Heart left ventricle (tissue), 16 donors: ENCODE measurements around the gene MYO3A. TPM values are rescaled to one million over a fixed set of nuclear protein-coding genes. Genes with fewer than 3 reads are reported as not detected.

Experiments
- ATAC-seq, 4 donors: fragments of 200-7000 bp; cut with Tn5 transposase; one replicate each; pipeline ENCODE4 v1.9.1; 2020 to 2022; ENCODE audit warnings: moderate library complexity in 4 of 4, mild to moderate bottlenecking in 3 of 4, moderate number of reproducible peaks in 1 of 4
- DNase-seq, 5 donors: peaks; one replicate each; pipeline ENCODE4 v3.0.0-alpha.2; 2020
- H3K27ac ChIP-seq, 12 donors: fragments of 200-600 bp; sonication (generic) in 4 of 12; one replicate each; pipeline versions ENCODE4 v1.5.0 to v1.8.0; 2016 to 2022; ENCODE audit warnings: mild to moderate bottlenecking in 2 of 12
- H3K27me3 ChIP-seq, 9 donors: fragments of 200-600 bp; sonication (generic) in 2 of 9; one replicate each; pipeline versions ENCODE4 v1.5.1 to v1.8.0; 2016 to 2022; ENCODE audit warnings: mild to moderate bottlenecking in 3 of 9
- H3K36me3 ChIP-seq, 9 donors: fragments of 200-600 bp; sonication (generic) in 2 of 9; one replicate each; pipeline versions ENCODE4 v1.5.0 to v1.8.0; 2018 to 2022; ENCODE audit warnings: mild to moderate bottlenecking in 2 of 9
- H3K4me1 ChIP-seq, 12 donors: fragments of 200-600 bp; sonication (generic) in 4 of 12; one replicate each; pipeline versions ENCODE4 v1.5.0 to v1.8.0; 2016 to 2022; ENCODE audit warnings: mild to moderate bottlenecking in 3 of 12
- H3K4me3 ChIP-seq, 12 donors: fragments of 200-600 bp; sonication (generic) in 4 of 12; one replicate each; pipeline versions ENCODE4 v1.5.0 to v1.8.0; 2017 to 2022; ENCODE audit warnings: mild to moderate bottlenecking in 9 of 12, moderate library complexity in 4 of 12
- H3K9me3 ChIP-seq, 12 donors: fragments of 200-600 bp; sonication (generic) in 4 of 12; one replicate each; pipeline versions ENCODE4 v1.5.0 to v1.8.0; 2016 to 2022; ENCODE audit warnings: mild to moderate bottlenecking in 1 of 12
- POLR2A ChIP-seq, 2 donors: fragments of 450-650 bp; IDR thresholded peaks; one replicate each; pipeline ENCODE4 v1.6.1; 2017; ENCODE audit warnings: antibody characterized with exemption in 2 of 2, mild to moderate bottlenecking in 2 of 2, moderate library complexity in 2 of 2
- WGBS, 4 donors: extraction: QIAGEN DNeasy Blood & Tissue Kit in 2 of 4; methylation state at CpG; one replicate each; pipeline versions ENCODE4 v1.1.5 to v1.1.7; 2013 to 2018; 5-methylcytosine and 5-hydroxymethylcytosine counted together
- intact Hi-C, 10 donors: fragments of 100-400 bp; cut with DNase I; formaldehyde crosslinking; loops; one replicate each; pipeline versions ENCODE4 v1.11.1 to v1.14.2; 2022
- polyA plus RNA-seq, 2 donors: library from polyadenylated mRNA; stranded (reverse); fragments of 200-250 nt; gene quantifications; one replicate each; pipeline ENCODE4 v1.2.3, GENCODE V29; 2013
- total RNA-seq, 9 donors: library from RNA; depleted of rRNA in 2 of 9; stranded (reverse); fragments of >200 nt in 2 of 9; fragmentation: NEBNext Ultra II Directional in 3 of 9; extraction: Animal tissue kit (Norgen Biotek cat#: 25700) in 3 of 9; gene quantifications; one replicate each; pipeline versions ENCODE4 v1.1.0 to v1.2.4, GENCODE V29; 2016 to 2023
- TF ChIP-seq, protein P1 (sequence below), 12 donors: fragments of 200-600 bp; sonication (generic) in 4 of 12; IDR thresholded peaks; one replicate each; pipeline versions ENCODE4 v1.5.0 to v1.8.0; 2018 to 2022; ENCODE audit warnings: antibody characterized with exemption in 12 of 12, mild to moderate bottlenecking in 5 of 12
- donor health status: ischemic (EF 13 %, LVEDD 7.1; RV severe dilation, severe dysfunction).
- donor health status: healthy with polysubstance abuse.
- donor health status: DM: no; HTN: yes; CAD: no.
- donor health status: DM: no; HTN: no; CAD: no.
- donor health status: ischemic (EF 25% LVEDD 6.9; RV normal size, moderate dysfunction).
- donor health status: ischemic (EF 25% LVEDD 5.7; RV mildly dilated, moderate dysfunction).
- donor health status: healthy.
- donor health status: DM: yes; HTN: yes; CAD: no.
- donor health status: ischemic (EF 35%, LVEDD 5.7; RV mildly dilated, moderate dysfunction).
- donor health status: nonischemic (EF 11% LVEDD 7.7; RV severe dilation, severe dysfunction).
- donor health status: DM: yes; HTN: yes; CAD: no.
- donor health status: PGD.
- donor health status: ischemic (EF 29% LVEDD 5.4; RV normal size, mild dysfunction).
- donor health status: nonischemic (EF 23%, LVEDD 6.1; RV moderate dilation, normal function).

The MYO3A gene
- total and polyA plus RNA-seq, 11 donors, result 0.14 TPM; not detected in 10

DNA sequence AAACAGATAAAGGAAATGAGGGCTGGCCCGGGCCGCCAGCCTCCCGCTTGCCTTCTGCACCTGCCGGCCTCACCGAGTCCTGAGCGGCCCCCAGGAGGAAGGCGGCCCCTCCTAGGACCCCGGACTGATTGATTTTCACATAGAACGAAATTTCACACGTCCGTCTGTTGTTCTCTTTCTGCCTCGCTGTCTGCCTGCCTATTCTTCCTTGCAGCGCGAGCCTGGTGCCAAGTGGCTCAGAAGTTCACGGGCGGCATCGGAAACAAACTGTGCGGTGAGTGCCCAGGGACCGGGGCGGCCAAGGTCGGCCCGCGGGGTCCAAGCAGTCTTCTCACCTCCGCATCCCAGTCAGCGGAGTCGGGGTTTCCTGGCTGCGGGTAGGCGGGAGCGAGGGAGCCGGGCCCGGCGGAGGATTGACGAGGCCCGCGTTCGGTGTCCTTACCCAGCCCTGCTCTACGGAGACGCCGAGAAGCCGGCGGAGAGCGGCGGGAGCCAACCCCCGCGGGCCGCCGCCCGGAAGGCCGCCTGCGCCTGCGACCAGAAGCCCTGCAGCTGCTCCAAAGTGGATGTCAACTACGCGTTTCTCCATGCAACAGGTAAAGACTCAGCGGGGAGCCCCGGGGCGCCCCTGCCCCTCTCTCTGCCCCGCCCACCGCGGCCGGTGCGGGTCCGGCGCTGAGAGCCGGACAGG lies 283.5 kb downstream of the MYO3A start:
- DNase-seq (no peak), ATAC-seq (no peak)
- Histone ChIP-seq H3K9me3 (no peaks in the 10 kb centered on the region), H3K27ac (no peak overlapping the region), H3K4me1 (peaks cover 0 to 30% (median 13%) of the 10 kb centered on the region in 12 donors), H3K4me3 (peak overlapping the region in 1 of 12 donors; percentile 4), H3K27me3 (peaks cover 41 to 99% (median 93%) of the 10 kb centered on the region in 9 donors), H3K36me3 (no peaks in the 10 kb centered on the region)
- intact Hi-C loops, result no loop called here
- no peak for TF ChIP-seq POLR2A (IDR thresholded peaks at IDR 0.05)
- TF ChIP-seq, protein P1, sequence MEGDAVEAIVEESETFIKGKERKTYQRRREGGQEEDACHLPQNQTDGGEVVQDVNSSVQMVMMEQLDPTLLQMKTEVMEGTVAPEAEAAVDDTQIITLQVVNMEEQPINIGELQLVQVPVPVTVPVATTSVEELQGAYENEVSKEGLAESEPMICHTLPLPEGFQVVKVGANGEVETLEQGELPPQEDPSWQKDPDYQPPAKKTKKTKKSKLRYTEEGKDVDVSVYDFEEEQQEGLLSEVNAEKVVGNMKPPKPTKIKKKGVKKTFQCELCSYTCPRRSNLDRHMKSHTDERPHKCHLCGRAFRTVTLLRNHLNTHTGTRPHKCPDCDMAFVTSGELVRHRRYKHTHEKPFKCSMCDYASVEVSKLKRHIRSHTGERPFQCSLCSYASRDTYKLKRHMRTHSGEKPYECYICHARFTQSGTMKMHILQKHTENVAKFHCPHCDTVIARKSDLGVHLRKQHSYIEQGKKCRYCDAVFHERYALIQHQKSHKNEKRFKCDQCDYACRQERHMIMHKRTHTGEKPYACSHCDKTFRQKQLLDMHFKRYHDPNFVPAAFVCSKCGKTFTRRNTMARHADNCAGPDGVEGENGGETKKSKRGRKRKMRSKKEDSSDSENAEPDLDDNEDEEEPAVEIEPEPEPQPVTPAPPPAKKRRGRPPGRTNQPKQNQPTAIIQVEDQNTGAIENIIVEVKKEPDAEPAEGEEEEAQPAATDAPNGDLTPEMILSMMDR (IDR thresholded peaks at IDR 0.05), result no peak
- WGBS, 4 donors, result 1 to 2% (median 1%) methylated on average over 39 to 64 of the region's 64 CpGs

GRCh38 chr10:26219676-26220075 lies 285.6 kb downstream of the MYO3A start:
- H3K4me1 ChIP-seq, result peaks cover 0 to 30% (median 13%) of the 10 kb centered on the region in 12 donors
- no peak overlapping the region for H3K4me3 ChIP-seq
- no peak overlapping the region for H3K27ac ChIP-seq
- H3K36me3 ChIP-seq, result no peaks in the 10 kb centered on the region
- ATAC-seq, result no peak
- no peak for DNase-seq
- no peaks in the 10 kb centered on the region for H3K9me3 ChIP-seq
- 46 to 68% (median 50%) methylated on average over 1 of the region's 1 CpG for WGBS, 4 donors
- intact Hi-C loops, result no loop called here
- peaks cover 30 to 98% (median 76%) of the 10 kb centered on the region in 9 donors for H3K27me3 ChIP-seq
- TF ChIP-seq POLR2A (IDR thresholded peaks at IDR 0.05), result no peak
- TF ChIP-seq, protein P1 (IDR thresholded peaks at IDR 0.05), result no peak

GRCh38 chr10:26220901-26221300 lies 286.9 kb downstream of the MYO3A start:
- no peak overlapping the region for H3K4me3 ChIP-seq
- H3K4me1 ChIP-seq, result peaks cover 0 to 19% (median 10%) of the 10 kb centered on the region in 12 donors
- no peak for DNase-seq
- intact Hi-C loops, result no loop called here
- no peaks in the 10 kb centered on the region for H3K36me3 ChIP-seq
- no peak for ATAC-seq
- H3K9me3 ChIP-seq, result no peaks in the 10 kb centered on the region
- peaks cover 23 to 95% (median 63%) of the 10 kb centered on the region in 9 donors for H3K27me3 ChIP-seq
- no peak for TF ChIP-seq POLR2A (IDR thresholded peaks at IDR 0.05)
- TF ChIP-seq, protein P1 (IDR thresholded peaks at IDR 0.05), result no peak
- H3K27ac ChIP-seq, result no peak overlapping the region

DNA sequence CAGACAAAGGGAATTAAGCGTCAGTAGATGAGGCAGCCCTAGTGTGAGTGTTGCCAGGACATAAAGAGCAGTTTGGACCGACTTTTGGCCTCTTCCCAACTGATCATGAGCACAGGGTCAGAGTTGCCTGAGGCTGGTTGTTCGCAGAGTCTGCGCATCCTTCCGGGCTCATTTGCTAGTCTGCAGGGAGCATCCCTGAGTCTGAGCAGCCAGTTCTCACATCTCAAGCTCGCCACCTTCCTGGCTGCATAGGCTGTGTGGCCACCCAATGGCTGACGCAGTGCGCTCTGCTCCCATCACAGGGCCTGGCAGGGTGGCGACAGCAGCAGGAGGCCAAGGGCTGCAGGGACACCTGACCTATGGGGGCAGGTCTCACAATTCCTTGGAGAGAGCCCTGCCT lies 287.5 kb downstream of the MYO3A start:
- Histone ChIP-seq H3K27ac (no peak overlapping the region), H3K9me3 (no peaks in the 10 kb centered on the region), H3K27me3 (peaks cover 17 to 95% (median 57%) of the 10 kb centered on the region in 9 donors), H3K4me3 (no peak overlapping the region), H3K36me3 (no peaks in the 10 kb centered on the region), H3K4me1 (peaks cover 0 to 13% (median 5%) of the 10 kb centered on the region in 12 donors)
- ATAC-seq (no peak), DNase-seq (no peak)
- WGBS, 4 donors, result 12 to 35% (median 16%) methylated on average over 6 to 9 of the region's 9 CpGs
- intact Hi-C loops, result no loop called here
- TF ChIP-seq, protein P1 (IDR thresholded peaks at IDR 0.05), result no peak
- no peak for TF ChIP-seq POLR2A (IDR thresholded peaks at IDR 0.05)
